ENCODE measurements around the gene OR2C3.

The OR2C3 gene

DNA sequence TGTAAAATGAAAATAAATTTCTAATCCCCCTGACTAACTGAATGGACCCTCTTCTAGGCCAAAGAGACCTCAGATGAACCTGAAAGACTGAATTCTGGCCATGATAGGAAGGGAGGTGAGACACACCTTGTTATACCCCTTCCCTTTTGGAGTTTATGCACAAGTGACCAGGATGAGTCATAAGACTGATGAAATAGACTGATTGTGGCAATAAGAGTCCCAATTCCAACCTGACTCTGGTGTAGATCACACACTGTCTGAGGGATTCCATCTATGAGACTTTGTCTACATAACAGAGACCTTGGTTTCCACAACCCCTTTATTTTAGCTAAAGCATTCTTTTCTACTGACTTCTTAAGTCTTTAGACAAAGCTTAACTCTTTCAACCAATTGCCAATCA is 38.4 kb upstream of the OR2C3 start:
- Histone ChIP-seq H3K4me3 (ENCODE audit: low read depth, low read length, poor library complexity, severe bottlenecking) (no peak overlapping the region), H3F3A (ENCODE audit: insufficient read depth, low read length) (no peaks in the 10 kb centered on the region), H3K27ac (ENCODE audit: low read depth, low read length, poor library complexity, severe bottlenecking) (no peak overlapping the region), H3K9me3 (ENCODE audit: low read length) (no peaks in the 10 kb centered on the region), H4K20me1 (ENCODE audit: insufficient read depth, low read length) (no peaks in the 10 kb centered on the region), H3K9ac (ENCODE audit: low read length) (no peak overlapping the region), H2AFZ (ENCODE audit: low read length) (no peak overlapping the region), H3K27me3 (ENCODE audit: insufficient read depth, low read length) (no peaks in the 10 kb centered on the region), H3K4me1 (ENCODE audit: insufficient read depth, low read length, severe bottlenecking) (no peaks in the 10 kb centered on the region), H3K9me2 (ENCODE audit: low read depth, low read length) (no peaks in the 10 kb centered on the region), H3K4me2 (ENCODE audit: low read length) (no peak overlapping the region), H3K36me3 (ENCODE audit: insufficient read depth, low read length) (no peaks in the 10 kb centered on the region), H3K79me2 (ENCODE audit: insufficient read depth, low read length) (no peaks in the 10 kb centered on the region)
- TF ChIP-seq, protein P1, sequence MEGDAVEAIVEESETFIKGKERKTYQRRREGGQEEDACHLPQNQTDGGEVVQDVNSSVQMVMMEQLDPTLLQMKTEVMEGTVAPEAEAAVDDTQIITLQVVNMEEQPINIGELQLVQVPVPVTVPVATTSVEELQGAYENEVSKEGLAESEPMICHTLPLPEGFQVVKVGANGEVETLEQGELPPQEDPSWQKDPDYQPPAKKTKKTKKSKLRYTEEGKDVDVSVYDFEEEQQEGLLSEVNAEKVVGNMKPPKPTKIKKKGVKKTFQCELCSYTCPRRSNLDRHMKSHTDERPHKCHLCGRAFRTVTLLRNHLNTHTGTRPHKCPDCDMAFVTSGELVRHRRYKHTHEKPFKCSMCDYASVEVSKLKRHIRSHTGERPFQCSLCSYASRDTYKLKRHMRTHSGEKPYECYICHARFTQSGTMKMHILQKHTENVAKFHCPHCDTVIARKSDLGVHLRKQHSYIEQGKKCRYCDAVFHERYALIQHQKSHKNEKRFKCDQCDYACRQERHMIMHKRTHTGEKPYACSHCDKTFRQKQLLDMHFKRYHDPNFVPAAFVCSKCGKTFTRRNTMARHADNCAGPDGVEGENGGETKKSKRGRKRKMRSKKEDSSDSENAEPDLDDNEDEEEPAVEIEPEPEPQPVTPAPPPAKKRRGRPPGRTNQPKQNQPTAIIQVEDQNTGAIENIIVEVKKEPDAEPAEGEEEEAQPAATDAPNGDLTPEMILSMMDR (IDR thresholded peaks at IDR 0.05; ENCODE audit: low read length) = no peak
- TF ChIP-seq EZH2 (IDR thresholded peaks at IDR 0.05; ENCODE audit: borderline replicate concordance, low read length) = no peak

DNA sequence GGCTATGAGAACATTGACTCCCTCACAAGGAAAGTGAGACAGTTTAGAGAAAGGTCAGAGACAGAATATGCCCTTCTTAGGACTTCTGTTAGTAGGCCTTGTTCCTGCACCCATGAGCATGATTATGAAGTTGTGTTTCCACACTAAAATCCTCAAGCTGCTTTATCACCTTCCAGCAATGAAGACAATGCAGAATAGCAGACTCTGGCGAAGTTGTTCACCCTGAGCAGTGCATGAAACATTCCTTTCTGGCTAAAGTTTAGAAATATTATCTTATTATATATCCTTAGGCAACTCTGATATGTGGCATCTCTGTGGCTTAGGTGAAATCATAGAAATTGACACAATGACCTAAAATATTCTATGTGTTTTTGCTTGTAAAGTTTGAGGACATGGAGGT is 38.0 kb upstream of the OR2C3 start:
- no peaks in the 10 kb centered on the region for H3K4me1 ChIP-seq (ENCODE audit: insufficient read depth, low read length, severe bottlenecking)
- H3K9ac ChIP-seq (ENCODE audit: low read length) = no peak overlapping the region
- no peaks in the 10 kb centered on the region for H3K27me3 ChIP-seq (ENCODE audit: insufficient read depth, low read length)
- H4K20me1 ChIP-seq (ENCODE audit: insufficient read depth, low read length) = no peaks in the 10 kb centered on the region
- no peaks in the 10 kb centered on the region for H3K79me2 ChIP-seq (ENCODE audit: insufficient read depth, low read length)
- no peaks in the 10 kb centered on the region for H3K9me3 ChIP-seq (ENCODE audit: low read length)
- H3K27ac ChIP-seq (ENCODE audit: low read depth, low read length, poor library complexity, severe bottlenecking) = no peak overlapping the region
- H3K36me3 ChIP-seq (ENCODE audit: insufficient read depth, low read length) = no peaks in the 10 kb centered on the region
- no peaks in the 10 kb centered on the region for H3K9me2 ChIP-seq (ENCODE audit: low read depth, low read length)
- no peak overlapping the region for H3K4me2 ChIP-seq (ENCODE audit: low read length)
- H3K4me3 ChIP-seq (ENCODE audit: low read depth, low read length, poor library complexity, severe bottlenecking) = no peak overlapping the region
- TF ChIP-seq, protein P1 (IDR thresholded peaks at IDR 0.05; ENCODE audit: low read length) = no peak
- no peak for TF ChIP-seq EZH2 (IDR thresholded peaks at IDR 0.05; ENCODE audit: borderline replicate concordance, low read length)
- H3F3A ChIP-seq (ENCODE audit: insufficient read depth, low read length) = no peaks in the 10 kb centered on the region
- H2AFZ ChIP-seq (ENCODE audit: low read length) = no peak overlapping the region

DNA sequence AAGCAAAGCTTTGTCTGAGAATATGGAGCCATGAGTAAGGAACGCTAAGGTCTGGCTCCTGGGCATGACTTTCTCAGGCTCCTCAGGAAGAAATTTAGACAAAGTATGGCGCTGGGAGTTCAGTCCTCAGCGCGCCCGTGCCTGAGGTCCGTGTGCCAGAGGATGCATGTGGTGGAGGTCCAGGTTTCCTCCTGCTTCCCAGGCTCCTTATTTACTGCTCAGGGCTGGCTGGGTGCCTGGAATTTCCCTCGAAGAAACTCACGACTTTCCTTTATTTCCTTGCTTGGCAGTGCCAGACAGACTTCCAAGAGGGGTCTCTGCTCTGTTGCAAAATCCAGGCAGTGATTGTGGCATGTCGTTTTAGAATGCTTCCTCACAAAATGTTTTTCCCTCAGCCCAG is 26.0 kb upstream of the OR2C3 start:
- H3F3A ChIP-seq (ENCODE audit: insufficient read depth, low read length) = no peaks in the 10 kb centered on the region

More for the DNA sequence above, 26.0 kb upstream of the OR2C3 start:
- Histone ChIP-seq H3K9me2 (ENCODE audit: low read depth, low read length) (no peaks in the 10 kb centered on the region), H4K20me1 (ENCODE audit: insufficient read depth, low read length) (no peaks in the 10 kb centered on the region), H3K4me3 (ENCODE audit: low read depth, low read length, poor library complexity, severe bottlenecking) (no peak overlapping the region), H3K4me2 (ENCODE audit: low read length) (no peak overlapping the region), H3K79me2 (ENCODE audit: insufficient read depth, low read length) (no peaks in the 10 kb centered on the region), H3K36me3 (ENCODE audit: insufficient read depth, low read length) (no peaks in the 10 kb centered on the region), H3K27ac (ENCODE audit: low read depth, low read length, poor library complexity, severe bottlenecking) (no peak overlapping the region), H3K9ac (ENCODE audit: low read length) (no peak overlapping the region), H3K9me3 (ENCODE audit: low read length) (no peaks in the 10 kb centered on the region), H2AFZ (ENCODE audit: low read length) (no peak overlapping the region), H3K4me1 (ENCODE audit: insufficient read depth, low read length, severe bottlenecking) (no peaks in the 10 kb centered on the region), H3K27me3 (ENCODE audit: insufficient read depth, low read length) (no peaks in the 10 kb centered on the region)
- TF ChIP-seq, protein P1 (IDR thresholded peaks at IDR 0.05; ENCODE audit: low read length) = no peak
- no peak for TF ChIP-seq EZH2 (IDR thresholded peaks at IDR 0.05; ENCODE audit: borderline replicate concordance, low read length)
